NOMO-1 (cell line): ENCODE measurements around the gene SDK1.
"Not testable (repeated sequence)": the region's sequence is repeated elsewhere in the genome, so short reads cannot be mapped to it uniquely, and the experiment has no call there.

Experiments
- DNase-seq, 2 experiments: peaks; one replicate each; lab custom pipeline; 2025; ENCODE audit not compliant: unreplicated experiment in 2 of 2; lab: John Stamatoyannopoulos, UW

Gene SDK1

DNA sequence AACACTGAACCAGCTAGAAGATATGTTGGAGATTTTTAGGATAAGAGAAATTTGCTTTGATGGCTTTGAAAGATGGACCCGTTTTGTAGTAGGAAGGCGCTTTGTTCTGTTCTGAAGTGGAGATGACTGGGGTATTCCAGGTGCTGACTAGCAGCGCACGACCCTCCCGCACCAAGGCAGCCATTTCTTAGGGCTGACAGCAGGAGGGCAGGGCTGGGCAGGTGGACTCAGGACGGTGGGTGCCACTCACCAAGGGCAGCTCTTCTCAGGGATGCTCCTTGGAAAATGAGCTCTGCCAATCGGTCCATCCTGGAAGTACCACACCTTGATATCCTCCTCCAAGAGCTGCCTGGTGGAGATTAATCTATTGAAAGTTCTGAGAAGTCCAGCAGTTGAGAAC, 917.4 kb downstream of the SDK1 start:
- no peak for DNase-seq

DNA sequence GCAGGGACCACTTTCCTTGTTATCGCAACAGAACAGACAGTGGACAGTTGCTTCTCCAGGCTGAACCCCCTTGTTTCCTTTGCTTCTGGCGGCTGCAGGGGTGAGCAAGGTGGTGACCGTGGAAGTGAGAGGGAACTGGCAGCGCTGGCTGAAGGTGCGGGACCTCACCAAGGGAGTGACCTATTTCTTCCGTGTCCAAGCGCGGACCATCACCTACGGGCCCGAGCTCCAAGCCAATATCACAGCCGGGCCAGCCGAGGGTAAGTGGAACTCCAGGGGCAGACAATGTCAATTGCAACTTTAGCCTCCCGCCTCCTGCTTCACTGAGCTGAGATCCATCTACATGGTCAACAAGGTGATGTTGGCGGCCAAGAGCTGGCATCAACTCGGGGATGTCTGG, 919.0 kb downstream of the SDK1 start:
- no peak for DNase-seq

DNA sequence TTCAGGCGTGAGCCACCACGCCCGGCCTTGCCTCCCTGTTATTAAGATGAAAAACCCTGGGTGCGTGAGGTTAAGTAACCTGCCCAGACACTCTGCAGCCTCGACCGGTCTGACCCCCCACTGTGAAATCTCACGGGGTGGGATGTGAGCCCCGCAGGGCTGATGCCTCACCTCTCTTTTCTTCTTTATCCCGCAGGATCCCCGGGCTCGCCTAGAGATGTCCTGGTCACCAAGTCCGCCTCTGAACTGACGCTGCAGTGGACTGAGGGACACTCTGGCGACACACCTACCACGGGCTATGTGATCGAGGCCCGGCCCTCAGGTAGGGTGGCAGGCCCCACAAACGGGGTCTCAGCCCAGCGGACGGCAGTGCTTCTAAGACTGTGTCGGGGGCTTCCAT, 920.0 kb downstream of the SDK1 start:
- DNase-seq = no peak

DNA sequence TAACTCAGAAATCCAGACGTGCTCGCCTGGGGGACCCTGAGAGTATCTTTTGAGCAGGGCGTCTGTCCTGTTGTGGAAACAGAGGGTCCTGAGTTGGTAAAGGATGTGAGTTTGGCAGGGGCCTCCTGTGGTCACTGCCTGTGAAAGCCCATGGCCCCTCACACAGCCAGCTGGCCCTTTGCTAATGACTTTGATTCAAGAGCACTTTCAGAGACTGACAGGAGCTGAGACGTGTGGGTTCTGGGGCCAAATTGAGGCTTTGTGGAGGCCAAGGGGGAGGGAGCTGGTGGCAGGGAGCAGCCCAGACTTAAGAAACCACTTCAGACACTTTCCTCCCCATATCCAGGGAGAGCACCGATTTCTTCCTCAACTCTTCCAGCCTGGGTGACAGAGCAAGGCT, 921.6 kb downstream of the SDK1 start:
- DNase-seq = no peak

GRCh38 chr7:4225361-4225771, 924.3 kb downstream of the SDK1 start:
- no peak for DNase-seq

- DNase-seq = no peak
Measured at GRCh38 chr7:4225881-4226523, 925.0 kb downstream of the SDK1 start.

GRCh38 chr7:4226524-4226882, 925.5 kb downstream of the SDK1 start:
- DNase-seq = no peak

GRCh38 chr7:4227105-4228010, 926.3 kb downstream of the SDK1 start:
- DNase-seq = no peak

DNA sequence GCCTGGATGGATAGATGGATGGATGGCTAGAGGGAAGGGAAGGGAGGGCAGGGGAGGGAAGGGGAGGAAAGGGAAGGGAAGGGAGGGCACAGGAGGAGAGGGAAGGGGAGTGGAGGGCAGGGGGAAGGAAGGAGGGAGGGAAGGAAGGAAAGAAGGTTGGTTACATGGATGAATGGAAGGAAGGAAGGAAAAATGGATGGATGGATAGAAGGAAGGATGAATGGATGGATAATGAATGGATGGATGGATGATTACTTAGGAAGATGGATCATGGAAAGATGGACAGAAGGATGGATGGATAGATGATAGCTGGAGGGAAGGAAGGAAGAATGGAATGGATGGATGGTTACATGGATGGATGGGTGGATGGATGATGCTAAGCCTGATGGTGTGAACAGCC, 929.3 kb downstream of the SDK1 start:
- DNase-seq = no peak

DNA sequence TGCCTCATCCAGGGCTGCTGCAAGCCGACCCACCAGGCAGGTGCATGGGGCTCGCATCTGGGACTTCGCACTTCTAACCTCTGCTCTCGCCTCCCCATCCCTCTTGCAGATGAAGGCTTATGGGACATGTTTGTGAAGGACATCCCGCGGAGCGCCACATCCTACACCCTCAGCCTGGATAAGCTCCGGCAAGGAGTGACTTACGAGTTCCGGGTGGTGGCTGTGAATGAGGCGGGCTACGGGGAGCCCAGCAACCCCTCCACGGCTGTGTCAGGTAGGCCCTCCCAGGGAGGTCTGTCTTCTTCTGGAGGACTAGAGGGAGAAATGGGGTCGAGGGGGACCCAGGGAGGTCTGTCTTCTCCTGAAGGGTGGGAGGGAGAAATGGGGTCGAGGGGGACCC, 932.1 kb downstream of the SDK1 start:
- DNase-seq = no peak

GRCh38 chr7:4233621-4234497, 932.8 kb downstream of the SDK1 start:
- no peak for DNase-seq

DNA sequence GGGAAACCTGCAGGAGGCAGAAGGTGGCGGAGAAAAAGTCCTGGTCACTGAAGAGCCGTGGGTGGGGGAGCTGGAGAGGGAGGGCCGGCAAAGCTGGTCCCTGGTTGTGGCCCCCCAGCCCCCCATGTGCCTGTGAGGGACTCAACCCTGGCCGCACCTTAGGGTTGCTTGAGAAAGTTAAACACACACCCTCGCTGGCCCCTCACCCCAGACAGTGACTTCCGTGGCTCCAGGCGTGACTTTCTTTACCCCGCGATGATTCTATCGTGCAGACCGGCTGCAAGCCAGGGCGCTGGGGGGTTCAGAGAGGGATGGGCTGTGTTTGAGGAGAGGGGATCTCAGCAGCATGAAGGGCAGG, 933.4 kb downstream of the SDK1 start:
- no peak for DNase-seq

DNA sequence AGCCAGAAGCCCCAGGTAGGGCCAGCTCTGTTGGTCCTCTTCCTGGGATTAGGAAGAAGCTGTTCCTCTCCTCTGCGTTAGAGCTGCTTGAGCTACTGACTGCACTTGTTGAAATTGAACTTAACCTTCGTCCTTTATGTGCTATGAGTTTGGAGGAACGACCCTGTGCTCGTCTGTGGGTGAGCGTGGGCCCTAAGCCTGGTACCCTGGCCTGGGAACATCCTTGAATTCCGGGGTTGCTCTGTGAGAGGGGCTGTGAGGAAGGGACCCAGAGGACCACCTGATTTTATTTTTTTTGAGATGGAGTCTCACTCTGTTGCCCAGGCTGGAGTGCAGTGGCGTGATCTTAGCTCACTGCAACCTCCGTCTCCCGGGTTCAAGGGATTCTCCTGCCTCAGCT, 933.8 kb downstream of the SDK1 start:
- no peak for DNase-seq

DNA sequence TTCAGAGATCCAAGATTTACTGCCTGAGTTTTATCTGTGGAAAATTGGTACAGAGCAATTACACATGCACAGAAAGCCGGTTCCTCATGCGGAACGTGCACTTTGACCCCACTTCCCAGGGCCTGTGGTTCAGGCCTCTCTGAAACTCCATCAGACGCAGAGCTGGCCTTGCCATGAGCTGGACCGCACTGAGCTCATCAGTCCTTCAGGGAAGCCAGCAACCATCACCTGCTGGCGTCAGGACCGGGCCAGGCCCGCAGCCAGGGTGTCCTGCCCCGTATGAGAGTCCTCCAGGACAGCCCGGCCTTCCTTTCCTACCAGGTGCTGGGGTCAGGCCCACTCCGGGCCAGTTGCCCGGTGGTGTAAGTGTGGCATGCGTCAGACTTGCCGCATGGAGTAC, 934.5 kb downstream of the SDK1 start:
- DNase-seq = no peak

- no peak for DNase-seq
Measured at GRCh38 chr7:4236389-4236788, 935.3 kb downstream of the SDK1 start.

DNA sequence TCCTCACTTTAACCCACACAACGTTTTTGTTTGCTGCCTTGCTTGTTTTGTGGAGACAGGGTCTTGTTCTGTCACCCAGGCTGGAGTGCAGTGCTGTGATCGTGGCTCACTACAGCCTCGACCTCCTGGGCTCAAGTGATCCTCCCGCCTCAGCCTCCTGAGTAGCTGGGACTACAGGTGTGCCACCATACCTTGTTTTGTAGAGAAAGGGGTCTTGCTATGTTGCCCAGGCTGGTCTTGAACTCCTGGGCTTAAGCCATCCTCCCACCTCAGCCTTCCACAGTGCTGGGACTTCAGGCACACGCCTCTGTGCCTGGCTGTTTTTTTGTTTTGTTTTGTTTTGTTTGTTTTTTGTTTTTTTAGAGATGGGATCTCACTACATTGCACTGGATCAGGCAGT, 935.8 kb downstream of the SDK1 start:
- DNase-seq = not testable (repeated sequence)

DNA sequence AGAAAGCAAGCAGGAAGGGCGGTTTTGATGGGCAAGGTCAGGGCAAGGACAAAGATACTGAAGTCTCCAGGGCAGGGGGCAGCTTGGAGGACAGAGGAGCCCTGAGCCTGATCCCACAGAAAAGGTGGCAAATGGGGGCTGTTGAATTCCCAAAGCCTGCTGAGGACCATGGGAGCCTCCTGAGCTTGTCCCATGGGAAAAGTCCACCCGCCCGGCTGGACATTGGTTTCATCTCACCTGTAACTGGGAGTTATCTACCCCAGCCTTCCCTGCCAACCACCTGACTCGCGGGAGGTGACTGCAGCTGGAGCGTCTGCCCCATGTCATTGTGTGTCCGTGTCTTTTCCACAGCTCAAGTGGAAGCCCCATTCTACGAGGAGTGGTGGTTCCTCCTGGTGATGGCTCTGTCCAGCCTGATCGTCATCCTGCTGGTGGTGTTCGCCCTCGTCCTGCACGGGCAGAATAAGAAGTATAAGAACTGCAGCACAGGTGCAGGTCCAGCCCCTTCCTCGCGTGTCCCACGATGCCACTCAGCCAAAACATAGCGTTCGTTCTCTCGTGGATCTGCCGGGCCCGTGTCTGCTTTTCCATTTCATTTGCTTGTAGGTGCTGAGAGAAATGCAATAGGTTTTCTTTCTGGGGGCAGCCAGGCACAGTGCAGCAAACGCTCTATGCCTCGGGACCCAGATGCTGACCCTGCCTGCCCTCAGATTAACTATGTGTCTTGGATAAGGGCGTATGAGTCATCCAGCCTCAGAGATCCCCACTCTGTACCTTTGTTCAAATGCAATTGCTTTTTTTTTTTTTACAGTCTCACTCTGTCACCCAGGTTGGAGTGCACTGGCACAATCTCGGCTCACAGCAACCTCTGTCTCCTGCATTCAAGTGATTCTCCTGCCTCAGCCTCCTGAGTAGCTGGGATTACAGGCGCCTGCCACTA, 936.5 kb downstream of the SDK1 start:
- no peak for DNase-seq

DNA sequence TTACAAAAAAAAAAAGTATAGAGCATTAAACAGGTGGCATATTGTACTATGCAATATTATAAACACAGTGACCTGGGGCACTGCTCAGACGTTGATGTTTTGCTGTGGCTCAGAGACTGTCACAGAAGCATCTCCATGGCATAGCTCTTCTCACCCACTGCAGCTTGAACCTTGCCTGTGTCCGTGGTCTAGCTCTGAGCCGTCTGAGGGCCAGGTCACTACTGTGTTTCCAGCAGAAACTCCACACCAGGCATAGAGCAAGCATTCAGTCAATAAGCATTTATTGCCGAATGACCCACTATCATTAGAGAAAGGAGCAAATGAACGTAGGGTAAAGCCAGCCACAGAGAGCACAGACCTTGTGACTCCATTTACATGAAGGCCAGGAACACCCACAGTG, 937.8 kb downstream of the SDK1 start:
- no peak for DNase-seq

- DNase-seq = no peak
Measured at GRCh38 chr7:4240042-4240441, 939.0 kb downstream of the SDK1 start.

- DNase-seq = no peak
Measured at GRCh38 chr7:4240520-4241303, 939.7 kb downstream of the SDK1 start.
